Retina (tissue), 1 donor: ENCODE data around the gene GPR162.
A peak's percentile ranks its signal among the peaks of the same experiment; 100 is the strongest.
"Not testable (repeated sequence)": the region's sequence is repeated elsewhere in the genome, so short reads cannot be mapped to it uniquely, and the experiment has no call there.

Experiments
- DNase-seq: peaks from one replicate; pipeline ENCODE4 v3.0.0-alpha.2; 2016

The GPR162 gene

DNA sequence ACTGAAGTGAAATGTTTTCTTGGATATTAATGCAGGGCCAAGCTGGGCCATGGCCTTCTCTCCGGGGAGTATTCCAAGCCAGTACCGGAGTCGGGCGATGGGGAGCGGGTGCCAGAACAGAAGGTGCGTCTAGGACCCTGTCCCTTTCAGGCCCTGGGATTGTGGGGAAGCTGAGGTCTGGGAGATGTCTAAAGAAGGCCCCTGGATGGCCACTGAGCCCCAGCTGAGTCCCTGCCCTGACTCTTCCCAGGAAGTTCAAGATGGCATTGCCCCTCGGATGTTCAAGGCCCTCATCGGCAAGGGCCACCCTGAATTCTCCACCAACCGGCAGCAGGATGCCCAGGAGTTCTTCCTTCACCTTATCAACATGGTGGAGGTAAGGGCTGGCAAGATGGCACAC is 38.5 kb downstream of the GPR162 start:
- no peak for DNase-seq

DNA sequence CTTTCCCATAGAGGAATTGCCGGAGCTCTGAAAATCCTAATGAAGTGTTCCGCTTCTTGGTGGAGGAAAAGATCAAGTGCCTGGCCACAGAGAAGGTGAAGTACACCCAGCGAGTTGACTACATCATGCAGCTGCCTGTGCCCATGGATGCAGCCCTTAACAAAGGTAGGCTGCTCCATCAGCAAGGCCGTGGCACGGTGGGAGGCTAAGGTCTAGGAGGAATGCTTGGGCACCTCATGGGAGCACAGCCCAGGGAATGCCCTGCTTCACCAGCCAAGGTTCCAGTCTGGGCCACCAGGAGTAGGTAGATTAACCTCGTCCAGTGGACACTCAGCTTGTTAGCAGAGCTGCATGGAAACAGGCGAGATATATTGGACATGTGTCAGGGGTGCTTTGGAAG is 39.3 kb downstream of the GPR162 start:
- no peak for DNase-seq

DNA sequence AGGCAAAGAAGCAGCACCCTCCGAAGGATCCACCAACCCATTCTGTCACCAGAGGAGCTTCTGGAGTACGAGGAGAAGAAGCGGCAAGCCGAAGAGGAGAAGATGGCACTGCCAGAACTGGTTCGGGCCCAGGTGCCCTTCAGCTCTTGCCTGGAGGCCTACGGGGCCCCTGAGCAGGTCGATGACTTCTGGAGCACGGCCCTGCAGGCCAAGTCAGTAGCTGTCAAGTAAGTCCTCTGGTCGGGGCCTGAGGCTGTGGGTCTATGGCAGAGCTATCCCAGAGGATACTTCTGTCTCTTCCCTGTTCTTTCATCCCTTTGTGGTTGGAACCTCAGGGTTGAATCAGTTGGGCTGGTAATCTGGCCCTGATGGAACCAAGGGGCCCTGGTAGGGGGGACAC is 39.8 kb downstream of the GPR162 start:
- DNase-seq = no peak

DNA sequence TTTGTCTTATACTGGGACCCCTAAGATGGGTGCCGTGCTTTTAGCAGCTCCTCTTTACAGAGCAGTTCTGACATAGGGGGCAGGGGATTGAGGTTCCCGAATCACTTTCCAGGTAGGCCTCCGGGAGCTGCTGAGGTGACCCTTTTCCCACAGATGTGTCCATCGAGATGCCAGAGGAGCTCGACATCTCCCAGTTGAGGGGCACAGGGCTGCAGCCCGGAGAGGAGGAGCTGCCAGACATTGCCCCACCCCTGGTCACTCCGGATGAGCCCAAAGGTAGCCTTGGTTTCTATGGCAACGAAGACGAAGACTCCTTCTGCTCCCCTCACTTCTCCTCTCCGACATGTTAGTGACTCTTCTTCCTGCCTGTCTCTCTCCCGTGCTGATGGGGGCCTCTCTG is 41.4 kb downstream of the GPR162 start:
- DNase-seq = no peak

DNA sequence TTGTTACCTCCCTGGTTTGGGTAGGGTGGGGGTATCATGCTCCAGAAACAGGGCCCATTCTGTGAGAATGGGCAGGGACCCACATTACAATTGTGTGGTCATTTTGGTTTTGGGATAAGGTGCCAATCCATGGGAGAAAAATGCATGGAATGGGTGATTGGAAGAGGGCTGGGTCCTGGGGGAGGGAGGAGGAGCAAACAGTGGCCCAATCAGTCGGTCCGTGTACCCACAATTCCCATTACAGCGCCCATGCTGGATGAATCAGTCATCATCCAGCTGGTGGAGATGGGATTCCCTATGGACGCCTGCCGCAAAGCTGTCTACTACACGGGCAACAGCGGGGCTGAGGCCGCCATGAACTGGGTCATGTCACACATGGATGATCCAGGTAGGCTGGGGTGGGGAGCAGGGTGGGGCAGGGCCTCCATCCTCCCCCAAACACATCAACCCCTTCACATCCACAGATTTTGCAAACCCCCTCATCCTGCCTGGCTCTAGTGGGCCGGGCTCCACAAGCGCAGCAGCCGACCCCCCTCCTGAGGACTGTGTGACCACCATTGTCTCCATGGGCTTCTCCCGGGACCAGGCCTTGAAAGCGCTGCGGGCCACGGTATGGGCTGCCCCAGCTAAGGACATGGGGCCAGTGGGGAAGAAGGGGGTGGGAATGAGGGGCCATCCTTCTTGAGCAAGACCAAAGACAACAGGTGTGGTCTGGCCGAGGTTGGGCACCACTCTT is 42.1 kb downstream of the GPR162 start:
- DNase-seq = no peak

DNA sequence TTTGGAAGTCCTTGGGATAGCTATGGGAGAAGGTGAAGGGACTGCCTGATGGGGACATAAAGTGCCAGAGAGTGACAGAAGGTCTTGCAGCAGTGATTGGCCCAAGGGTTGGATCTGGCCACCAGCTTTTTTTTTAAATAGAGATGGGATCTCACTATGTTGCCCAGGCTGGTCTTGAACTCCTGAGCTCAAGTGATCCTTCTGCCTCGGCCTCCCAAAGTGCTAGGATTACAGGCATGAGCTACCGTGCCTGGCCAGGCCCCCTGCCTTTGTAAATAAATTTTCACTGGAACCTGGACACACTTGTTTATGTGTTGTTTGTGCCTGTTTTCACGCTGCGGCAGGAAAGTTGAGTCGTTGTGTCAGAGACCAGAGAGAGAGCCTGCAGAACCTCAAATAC is 43.7 kb downstream of the GPR162 start:
- DNase-seq = not testable (repeated sequence)

DNA sequence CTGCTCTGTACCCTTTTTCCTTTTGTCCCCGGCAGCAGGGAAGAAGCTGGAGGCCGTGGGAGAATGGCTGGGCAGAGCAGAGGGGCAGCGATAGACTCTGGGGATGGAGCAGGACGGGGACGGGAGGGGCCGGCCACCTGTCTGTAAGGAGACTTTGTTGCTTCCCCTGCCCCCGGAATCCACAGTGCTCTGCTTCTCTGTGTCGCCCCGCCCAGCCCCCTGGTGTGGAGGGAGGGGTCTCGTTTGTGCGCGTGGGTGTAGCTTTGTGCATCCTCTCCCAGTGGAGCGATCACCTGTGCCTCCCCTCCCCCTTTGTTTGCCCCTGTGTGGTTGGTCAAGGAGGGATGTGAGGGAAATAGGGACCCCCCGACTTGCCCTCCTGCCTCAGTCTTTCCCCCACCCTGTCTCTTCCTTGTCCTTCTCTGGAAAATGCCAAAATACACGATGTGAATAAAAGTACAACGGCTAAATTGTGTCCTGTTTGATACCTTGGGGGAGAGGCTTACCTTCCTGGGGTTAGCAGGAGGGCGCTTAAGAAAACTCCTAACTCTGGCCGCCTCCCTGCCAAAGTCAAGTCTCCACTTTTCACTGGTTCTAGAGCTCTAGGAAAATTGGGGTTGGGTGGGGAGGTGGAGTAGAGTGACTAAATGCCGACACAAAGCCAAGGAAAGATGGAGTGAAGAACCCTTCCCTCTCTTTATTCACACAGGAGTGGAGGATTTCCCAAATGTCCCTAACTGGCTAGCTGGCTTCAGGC is 44.7 kb downstream of the GPR162 start:
- no peak for DNase-seq

DNA sequence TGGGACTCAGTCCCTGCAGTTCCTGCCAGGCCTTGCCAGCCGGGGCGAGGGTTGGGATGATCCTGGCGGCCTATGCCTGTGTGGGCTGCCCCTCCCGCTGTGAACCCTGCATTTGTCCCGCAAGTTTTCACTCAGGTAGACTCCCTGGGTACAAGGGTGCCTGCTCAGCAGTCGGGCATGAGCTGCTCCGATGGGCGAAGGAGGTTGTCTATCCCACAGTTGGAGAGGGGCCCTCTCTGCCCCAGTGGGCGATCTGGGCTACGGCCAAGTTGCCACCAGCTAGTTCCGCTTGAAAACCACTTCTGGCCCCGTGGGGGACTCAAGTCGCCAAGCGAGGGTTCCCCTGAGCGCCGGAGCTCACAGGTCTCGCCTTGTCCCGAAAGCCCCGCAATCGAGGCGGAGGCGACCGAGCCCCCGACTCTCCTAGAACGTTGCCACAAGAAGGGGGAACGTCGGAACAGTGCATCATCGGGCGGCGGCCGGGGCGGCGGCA is 45.3 kb downstream of the GPR162 start:
- DNase-seq = peak; percentile 80

DNA sequence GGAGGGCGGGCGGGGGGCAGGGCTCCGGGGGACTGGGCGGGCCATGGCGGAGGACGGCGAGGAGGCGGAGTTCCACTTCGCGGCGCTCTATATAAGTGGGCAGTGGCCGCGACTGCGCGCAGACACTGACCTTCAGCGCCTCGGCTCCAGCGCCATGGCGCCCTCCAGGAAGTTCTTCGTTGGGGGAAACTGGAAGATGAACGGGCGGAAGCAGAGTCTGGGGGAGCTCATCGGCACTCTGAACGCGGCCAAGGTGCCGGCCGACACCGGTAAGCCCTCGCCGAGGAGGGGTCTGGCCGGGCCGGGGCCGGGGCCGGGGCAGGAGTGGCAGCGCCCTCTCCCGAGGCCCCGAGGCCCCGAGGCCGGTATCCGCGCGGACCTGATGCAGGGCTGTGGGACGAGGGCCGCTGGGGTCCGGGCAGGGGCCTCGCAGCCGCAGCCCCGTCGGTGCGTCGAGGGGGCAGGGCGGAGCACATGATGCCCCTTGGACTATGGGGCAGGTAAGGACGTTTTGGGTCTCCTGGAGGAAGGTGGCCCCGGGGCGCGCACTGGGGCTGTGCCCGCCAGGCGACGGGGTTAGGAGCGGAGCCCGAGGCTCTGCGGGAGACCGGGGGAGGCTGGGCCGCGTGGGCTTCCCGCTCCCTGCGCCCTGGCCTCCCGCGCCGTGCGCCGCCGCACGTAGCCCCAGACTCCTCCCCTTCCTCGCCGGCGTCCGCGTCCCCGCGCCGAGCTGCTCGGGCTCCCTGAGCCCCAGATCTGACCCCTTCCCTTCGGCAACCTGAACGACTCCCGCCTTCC is 46.0 kb downstream of the GPR162 start, which contains the start of gene TPI1:
Gene TPI1, plus strand, starts transcription at position 119 of the 798 bp plus-strand sequence. Its CDS starts 36 bp downstream, at position 155.
- peak; percentile 86 for DNase-seq

DNA sequence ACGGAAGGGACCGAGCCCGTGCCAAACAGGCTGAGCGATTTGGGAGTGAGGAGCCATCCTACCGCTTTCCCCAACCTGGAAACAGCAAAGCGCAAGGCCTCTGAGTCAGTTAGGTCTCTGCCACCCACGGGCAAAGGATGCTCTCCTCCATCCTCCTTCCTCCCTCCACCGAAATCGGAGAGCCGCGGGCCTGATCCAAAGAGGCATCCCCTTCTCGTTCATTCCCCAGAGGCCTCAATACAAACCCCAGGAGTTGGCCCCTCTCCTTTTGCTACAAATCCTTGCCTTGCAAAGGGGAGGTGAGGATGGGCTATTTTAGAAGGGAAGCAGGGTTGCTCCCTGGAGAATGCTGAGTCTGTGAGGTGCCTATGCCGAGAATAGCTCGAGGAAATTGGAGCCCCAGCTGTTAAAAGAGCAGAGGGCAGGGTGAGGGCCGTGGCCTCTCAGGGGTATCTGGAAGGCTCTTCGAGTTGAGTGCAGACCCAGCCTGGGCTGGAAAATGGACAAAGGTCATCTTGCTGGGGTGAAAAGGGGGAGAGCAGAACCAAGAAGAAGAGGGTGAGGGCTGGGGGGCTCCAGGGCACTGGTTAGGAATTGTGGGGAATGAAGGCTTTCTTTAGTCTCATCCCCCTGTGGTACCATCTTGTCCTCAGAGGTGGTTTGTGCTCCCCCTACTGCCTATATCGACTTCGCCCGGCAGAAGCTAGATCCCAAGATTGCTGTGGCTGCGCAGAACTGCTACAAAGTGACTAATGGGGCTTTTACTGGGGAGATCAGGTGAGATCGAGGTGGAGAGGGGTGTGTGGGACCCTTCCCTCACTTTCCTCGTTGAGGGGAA is 46.8 kb downstream of the GPR162 start:
- DNase-seq = peak; percentile 36

DNA sequence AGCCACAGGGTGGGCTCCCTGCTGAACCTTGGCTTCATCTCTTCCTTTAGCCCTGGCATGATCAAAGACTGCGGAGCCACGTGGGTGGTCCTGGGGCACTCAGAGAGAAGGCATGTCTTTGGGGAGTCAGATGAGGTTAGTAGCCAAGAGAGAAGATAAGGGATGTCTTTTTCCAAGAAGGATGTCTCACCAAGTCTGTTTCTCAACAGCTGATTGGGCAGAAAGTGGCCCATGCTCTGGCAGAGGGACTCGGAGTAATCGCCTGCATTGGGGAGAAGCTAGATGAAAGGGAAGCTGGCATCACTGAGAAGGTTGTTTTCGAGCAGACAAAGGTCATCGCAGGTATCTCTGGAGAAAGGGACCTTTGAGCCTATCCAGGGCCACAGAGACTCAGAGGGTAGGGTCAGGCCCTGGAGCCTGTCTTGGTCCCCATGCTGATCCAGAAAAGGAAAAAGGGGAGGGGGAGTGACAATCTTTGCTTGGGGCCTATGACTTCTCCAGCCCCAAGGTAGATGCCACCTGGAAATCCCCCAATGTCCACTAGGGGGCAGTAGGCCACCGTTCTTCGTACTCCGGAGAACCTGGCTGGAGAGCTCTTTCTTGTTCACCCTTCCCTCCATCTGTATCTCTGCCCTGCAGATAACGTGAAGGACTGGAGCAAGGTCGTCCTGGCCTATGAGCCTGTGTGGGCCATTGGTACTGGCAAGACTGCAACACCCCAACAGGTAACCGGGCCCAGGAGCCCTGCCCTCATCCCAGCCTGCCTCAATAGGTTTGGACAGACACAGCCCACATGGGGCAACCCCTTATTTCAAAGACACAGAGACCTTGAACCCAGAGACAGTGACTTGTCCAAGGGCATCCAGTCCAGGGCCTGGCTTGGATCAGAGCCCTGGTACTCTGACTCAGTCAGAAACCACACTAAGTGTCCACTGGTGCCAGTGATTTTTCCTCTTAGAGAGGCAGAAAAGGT is 47.7 kb downstream of the GPR162 start:
- peak; percentile 82 for DNase-seq

DNA sequence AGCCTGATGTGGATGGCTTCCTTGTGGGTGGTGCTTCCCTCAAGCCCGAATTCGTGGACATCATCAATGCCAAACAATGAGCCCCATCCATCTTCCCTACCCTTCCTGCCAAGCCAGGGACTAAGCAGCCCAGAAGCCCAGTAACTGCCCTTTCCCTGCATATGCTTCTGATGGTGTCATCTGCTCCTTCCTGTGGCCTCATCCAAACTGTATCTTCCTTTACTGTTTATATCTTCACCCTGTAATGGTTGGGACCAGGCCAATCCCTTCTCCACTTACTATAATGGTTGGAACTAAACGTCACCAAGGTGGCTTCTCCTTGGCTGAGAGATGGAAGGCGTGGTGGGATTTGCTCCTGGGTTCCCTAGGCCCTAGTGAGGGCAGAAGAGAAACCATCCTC is 48.7 kb downstream of the GPR162 start:
- not testable (repeated sequence) for DNase-seq

DNA sequence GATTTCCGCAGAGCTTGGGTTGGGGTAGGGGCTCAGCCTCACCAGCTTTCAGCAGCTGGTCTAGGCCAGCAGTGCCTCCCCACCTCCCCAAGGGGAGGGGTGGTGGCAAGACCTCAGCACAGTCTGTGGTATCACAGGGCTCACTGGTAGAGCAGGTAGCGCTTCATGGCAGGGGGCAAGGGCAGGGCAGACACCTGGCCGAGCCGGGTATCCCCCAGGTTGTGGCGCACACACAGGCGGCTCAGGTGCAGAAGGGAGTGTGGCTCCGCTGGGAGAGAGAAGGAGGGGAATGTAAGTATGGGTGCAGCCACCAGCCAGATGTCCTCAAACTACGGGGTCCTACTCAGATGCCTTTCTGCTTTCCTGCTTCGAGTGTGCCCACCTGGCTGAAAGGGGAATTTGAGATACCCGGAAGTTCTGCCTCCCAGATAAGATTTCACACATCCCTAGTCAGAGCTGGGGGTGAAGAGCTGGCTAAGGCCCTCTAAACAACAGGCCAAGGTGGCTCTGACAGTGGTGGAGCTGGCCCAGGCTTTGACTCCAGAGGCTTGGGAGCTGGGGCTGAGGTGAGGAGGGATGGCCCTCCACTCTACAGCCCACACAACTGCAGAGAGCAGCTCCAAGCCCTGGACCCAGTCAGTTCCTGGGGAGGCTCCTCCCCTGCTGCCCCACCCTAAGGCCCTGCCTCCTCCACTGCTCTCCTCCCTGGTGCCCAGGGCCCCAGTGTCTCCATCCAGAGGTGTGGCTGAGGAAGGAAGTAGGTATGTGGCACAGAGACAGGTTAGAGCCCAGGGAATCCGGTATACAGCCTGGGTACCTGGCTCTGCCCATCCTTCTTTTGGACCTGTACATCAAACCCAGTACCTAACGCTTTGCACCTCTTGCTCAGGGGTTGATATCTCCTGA is 49.7 kb downstream of the GPR162 start:
- no peak for DNase-seq

DNA sequence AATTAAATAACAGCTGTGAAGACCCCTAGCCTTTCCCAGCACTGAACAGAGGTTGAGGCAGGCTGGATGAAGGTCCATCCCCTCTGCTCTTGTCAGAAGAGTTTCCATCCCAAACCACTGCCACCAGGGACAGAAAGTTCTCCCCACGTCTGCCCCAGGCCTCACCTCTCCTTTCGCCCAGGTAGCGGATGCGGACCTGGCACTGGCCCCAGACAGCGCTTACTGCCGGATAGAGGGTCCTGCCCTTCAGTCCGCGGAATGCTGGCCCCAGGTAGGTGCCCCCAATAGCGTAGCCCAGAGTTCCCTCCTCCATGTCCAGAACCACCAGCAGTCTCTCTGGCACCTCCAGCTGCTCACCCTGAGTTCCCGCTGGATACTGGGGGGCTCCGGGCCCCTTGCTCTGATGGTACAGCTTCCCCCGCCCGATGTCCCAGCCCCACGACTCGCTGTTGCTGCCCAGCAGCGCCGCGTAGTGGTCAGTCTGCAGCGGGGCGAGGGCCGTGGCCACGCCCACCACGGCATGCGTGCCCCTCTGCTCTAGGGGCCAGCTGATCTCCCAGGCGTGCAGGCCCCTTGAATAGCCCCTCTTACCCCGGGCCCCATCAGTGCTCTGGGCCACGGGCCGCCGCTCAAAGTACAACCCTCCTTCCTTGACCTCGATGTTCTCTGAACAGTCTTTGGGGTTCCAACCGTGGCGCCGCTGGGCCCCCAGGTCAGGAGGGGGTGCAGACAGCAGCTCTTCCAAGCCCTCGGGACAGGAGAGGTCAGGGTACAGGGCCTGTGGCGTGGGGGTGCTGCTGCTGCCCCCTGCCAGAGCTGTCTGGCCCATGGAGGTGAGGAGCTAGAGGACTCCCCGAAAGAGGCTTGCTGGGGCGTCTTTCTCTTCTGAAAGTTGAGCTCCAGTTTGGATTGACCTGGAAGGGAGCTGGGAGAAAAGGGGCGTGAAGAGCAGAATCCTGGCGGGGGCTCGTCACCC is 50.7 kb downstream of the GPR162 start:
- DNase-seq = peak; percentile 93

DNA sequence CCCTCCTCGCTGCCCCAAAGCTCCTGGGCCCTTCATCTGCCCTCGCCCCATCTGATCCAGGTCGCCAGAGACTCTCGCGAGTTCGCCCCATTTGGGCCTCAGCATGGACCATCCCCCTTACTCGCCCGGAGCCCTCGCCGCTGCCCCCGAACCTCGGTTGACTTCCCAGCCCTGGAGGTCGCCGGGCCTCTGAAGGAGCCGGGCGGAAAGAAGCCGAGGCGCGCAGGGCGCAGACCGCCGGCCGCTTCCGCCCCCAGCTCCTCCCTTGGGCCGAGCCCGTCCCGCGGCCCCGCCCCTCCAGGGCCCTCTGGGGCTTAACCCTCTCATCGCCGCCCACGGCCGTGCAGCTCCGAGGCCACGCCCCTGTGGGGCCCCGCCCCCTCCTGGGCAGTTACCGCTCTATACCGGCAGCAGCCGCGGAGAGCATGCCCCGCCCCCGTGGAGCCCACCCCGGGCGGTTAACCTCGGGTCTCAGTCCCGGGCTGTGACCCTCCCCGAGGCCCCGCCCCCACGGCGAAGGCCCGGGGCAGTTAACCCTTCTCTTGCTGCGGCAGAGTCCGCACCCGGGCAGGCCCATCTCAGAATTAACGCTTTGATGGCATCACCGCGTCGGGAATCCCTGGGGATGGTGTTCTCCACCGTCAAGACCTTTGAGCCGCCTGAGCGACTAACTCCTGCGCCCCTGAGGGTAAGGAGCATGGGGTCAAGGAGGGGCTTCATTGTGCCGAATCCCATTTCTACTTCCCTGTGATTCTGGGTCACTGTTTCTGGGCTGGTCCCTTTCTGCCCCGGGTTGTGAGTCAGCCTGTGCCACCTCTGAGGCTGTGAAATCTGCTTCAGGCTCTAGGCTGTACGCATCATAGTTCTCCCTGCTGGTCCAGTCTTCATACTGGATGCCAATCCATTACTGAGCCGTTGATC is 51.7 kb downstream of the GPR162 start, which contains the start of gene SPSB2:
Gene SPSB2, minus strand, starts transcription at position 210 of the 921 bp plus-strand sequence. CDS start 402 bp downstream, outside the sequence.
- peak; percentile 91 for DNase-seq

DNA sequence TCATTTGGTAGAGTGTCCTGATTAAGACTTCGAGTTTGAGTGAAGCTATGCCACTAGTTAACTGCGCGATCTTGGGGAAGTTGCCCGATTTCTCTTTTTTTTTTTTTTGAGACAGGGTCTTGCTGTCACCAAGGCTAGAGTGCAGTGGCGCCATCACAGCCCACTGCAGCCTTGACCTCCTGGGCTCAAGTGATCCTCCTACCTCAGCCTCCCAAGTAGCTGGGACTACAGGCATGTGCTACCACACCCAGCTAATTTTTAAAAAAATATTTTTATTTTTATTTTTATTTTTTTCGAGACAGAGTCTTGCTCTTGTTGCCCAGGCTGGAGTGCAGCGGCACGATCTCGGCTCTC is 52.4 kb downstream of the GPR162 start:
- DNase-seq = not testable (repeated sequence)
